GM12874 (cell line): ENCODE measurements around the gene UCMA.

Experiments used
- CTCF ChIP-seq: IDR thresholded peaks from 2 replicates; pipeline ENCODE4 v1.5.1; 2011; ENCODE audit warnings: low read depth, mild to moderate bottlenecking, control low read depth, low read length, moderate library complexity; ENCODE audit not compliant: insufficient read depth

The UCMA gene

GRCh38 chr10:13184276-13184675 is 49.9 kb downstream of the UCMA start:
- TF ChIP-seq CTCF, result no peak

- no peak for TF ChIP-seq CTCF
These were observed 50.5 kb downstream of the UCMA start for GRCh38 chr10:13183625-13184024.

- TF ChIP-seq CTCF, result no peak
These were observed 51.8 kb downstream of the UCMA start for GRCh38 chr10:13182424-13182823.

GRCh38 chr10:13180788-13181187 is 53.4 kb downstream of the UCMA start:
- no peak for TF ChIP-seq CTCF

- no peak for TF ChIP-seq CTCF
These were observed 60.6 kb downstream of the UCMA start for GRCh38 chr10:13173616-13174015.
